ENCODE results near the gene ISM1.

The ISM1 gene

DNA sequence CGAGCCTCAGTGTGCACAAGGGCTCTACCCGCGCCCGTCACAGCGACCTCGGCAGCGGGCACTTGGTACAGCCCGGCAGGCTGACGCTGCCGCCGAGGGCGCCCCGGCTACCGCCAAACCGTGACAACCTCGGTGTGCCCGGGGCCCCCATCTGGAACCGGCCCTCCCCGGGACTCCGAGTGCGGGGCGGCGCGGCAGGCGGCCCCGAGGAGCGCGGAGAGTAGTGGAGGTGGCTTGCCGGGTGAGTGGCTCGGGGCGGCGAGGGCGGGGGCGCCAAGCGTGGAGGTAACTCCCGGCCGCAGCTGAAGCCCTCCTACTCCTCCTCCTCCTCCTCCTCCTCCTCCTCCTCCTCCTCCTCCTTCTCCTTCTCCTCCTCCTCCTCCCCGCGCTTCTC, at the start of gene ISM1:
TSS of gene ISM1 (plus strand) at position 371 of the 394 bp plus-strand sequence. CDS start 503 bp downstream, outside the sequence.
- no peak for DNase-seq (ENCODE audit: low spot score)

DNA sequence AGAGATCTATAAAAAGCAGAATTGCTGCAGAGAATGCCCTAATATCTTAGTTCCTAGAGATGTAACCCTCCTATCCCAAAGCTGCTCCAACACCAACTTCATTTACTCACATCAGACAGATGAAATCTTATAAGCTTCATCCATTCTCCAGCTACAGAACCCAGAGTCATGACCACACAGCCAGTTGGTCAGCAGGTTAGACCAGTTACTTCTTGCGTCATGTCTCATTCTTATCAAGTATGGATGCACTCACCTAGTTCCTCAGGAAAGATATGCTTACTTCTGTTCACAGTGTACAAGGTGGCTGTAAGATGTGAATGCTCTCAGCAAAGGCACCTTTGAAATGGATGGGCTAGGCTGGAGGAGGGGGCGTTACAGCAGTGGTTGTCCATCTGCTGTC, 47.9 kb upstream of the ISM1 start:
- no peak for DNase-seq (ENCODE audit: low spot score)

DNA sequence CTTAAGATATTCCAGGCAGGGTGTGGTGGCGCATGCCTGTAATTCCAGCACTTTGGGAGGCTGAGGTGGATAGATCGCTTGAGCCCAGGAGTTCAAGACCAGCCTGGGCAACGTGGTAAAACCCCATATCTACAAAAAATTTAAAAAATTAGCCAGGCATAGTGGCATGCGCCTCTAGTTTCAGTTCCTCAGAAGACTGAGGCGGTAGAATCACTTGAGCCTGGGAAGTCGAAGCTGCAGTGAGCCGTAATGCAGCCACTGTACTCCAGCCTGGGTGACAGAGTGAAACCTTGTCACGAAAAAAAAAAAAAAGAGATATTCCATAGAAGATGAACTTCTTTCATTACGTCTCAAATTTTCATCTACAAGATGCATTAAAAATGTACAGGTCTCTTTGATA, 46.7 kb upstream of the ISM1 start:
- no peak for DNase-seq (ENCODE audit: low spot score)

DNA sequence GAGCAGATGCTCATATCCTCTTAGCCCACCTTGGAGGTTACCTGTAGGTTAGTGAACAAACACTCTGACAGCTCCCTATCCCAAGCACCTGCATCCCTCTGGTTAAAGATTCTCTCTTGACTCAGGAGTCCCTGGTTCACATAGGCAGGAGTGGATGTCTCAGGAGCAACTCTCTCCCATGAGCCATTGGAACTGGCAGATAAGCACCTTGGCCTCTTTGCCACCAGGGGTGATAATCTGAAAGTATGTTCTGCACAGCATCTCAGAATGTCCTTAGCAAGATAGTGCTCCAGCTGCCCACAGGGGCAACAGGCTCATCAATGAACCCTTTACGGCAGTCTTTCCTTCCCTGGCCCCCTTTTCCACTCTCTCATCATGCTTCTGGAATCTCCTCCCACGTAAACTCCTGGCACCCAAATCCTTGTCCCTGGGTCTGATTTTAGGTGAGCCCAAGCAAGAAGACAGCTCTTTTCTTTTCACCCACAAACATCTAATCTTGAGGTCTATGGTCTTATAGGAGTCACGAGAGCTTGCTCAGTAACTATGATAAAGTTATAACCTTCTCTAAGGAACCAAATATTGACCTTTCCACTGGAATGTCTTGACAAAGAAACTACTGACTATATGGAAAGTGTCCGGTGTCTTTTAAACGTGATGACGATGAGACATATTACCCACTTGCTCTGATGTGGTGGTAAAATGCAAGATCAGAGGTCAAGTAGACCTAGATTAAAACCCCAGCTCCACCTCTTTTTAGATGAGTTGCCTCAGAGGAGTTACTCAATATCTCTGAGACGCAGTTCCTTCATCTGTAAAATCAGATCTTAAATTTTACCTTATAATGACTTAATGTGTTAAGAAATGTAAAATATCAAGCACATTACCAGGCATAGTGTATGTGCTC, 39.8 kb upstream of the ISM1 start:
- no peak for DNase-seq (ENCODE audit: low spot score)

DNA sequence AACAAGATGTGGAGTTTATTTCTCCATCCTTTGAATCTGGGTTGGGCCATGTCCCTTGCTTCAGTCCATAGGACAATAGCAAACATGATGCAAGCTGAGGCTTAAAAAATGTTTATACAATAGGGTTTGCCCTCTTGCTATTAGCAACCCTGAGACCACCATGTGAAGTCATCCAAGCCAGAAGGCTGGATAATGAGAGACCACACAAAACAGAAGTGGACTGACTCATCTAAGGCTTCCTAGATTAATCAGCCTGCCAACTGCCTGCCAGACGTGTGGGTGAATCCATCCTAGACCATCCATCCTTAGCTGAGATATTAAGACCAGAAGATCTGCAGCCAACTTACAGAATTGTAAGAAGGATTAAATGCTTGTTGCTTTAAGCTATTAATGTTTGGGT, 38.1 kb upstream of the ISM1 start:
- DNase-seq (ENCODE audit: low spot score) = no peak

DNA sequence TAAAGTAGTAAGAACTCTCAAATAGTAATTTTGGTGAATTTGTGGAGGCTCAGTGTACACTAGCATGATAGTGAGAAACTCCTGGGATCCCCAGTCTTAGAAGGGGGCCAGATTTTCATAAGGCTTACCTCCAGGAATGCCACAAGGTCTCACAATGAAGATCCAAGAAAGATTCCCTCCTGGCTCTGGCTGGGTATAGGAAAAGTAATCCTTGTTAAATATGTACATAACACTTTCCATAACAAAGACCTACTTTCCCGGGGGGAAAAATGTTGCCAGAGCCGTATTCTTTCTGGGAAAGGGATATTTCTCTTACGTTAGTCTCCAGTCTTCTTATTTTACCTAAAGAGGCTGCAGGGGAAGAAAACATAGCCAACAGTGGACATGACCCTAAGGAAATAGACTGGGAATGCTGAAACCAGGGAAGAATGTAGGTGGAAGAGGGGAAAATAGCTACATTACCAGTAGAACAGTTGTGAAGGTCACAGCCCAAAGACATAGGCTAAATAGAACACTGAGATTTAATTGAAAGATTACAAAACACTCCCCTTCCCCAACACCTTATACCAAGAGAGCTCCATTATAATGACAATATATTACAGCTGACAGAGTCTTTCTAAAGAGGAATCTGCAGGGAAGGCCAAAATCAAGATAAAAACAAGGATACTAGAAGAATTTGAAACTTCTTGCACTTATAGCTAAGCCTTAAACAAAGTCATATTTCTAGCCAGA, 34.9 kb upstream of the ISM1 start:
- no peak for DNase-seq (ENCODE audit: low spot score)

DNA sequence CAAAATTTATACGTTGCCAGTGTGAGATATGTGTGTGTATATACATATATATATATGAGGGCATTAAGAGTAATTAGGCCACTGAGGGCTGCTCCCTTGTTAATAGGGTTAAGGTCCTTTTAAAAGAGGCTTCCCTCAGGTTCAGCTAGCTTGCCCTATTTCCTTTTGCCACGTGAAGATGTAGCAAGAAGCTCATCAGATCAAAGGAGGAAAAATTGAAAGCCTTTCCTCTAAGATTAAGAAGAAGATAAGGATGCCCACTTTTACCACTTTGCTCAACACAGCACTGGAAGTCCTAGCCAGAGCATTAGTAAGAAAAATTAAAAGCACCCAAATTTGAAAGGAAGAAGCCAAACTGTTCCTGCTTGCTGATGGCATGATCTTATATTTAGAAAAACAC, 33.2 kb upstream of the ISM1 start:
- DNase-seq (ENCODE audit: low spot score) = no peak

DNA sequence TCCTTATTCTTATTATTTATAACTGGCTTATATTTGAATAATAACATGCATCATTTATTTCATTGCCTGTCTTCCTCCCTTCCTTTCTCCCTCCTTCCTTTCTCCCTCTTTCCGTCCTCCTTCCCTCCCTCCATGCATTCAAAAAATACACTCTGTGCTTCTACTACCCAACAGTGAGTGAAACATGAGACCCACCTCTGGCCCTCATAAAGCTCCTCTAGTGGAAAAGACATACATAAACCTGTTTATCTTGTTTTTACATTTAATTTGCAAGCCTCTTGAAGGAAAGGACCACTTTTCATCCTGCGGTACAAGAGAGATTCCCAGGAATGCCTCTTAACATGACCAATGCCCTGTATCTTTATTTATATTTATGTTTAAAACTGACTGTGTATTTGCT, 21.8 kb upstream of the ISM1 start:
- DNase-seq (ENCODE audit: low spot score) = no peak

DNA sequence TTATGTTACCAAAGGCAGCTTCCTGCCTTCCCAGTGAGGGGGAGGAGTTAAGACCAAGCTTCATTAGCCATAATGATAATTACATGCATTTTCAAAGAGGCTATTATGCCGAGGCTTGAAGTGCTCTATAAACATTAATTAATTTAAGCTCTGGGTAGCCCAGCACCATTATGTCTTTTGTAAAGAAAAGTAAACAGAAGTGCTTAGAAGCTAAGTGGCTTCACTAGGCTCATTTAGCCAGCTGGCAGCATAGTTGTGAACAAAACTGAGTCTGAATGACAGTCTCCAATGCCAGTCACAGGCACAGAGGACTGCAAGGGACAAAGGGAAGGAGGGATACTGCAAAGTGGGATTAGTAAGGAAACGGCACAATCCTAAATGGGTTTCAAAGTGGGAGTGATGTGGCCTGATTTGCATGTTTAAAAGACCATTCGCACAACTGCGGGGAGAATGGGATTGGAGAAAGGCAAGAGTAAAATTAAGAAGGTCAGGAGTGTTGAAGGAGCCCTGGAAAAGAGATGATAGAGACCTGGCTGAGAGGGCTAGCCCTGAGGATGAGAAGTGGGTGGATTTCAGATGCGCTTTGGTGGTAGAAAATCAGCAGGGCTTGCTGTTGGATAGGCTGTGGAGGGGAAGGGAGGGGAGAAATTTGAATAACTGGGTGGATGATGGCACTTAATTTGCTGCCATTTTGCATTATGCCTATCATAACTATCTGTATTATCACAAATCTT, 20.1 kb upstream of the ISM1 start:
- no peak for DNase-seq (ENCODE audit: low spot score)

DNA sequence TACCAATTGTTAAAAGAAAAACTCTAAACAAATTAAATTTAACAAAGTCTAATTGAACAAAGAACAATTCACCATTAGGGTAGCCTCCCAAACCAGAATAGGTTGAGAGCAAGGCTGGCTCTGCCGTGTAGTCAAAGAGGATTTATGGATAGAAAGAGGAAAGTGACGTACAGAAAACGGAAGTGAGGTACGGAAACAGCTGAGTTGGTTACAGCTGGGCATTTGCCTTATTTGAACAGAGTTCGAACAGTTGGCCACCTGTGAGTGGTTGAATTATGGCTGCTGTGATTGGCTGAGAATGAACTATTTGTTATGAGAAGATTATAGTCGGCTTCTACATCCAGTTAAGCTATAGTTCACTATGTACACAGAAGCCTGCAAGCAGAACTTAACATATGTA, 18.5 kb upstream of the ISM1 start:
- DNase-seq (ENCODE audit: low spot score) = no peak

DNA sequence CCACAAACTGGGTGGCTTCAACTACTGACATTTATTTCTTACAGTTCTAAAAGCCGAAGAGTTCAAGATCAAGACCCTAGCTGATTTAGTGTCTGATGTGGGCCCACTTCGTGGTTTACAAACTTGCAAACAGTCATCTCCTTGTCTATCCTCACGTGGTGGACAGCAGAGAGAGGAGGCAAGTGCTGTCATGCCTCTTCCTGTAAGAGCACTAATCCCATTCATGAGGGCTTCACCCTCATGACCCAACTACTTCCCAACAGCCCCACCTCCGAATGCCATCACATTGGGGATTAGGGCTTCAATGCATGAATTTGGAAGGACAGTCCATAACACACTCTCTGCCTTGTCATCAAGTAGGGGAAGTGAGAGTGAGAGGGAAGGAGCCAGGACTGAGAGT, 15.6 kb upstream of the ISM1 start:
- DNase-seq (ENCODE audit: low spot score) = no peak

DNA sequence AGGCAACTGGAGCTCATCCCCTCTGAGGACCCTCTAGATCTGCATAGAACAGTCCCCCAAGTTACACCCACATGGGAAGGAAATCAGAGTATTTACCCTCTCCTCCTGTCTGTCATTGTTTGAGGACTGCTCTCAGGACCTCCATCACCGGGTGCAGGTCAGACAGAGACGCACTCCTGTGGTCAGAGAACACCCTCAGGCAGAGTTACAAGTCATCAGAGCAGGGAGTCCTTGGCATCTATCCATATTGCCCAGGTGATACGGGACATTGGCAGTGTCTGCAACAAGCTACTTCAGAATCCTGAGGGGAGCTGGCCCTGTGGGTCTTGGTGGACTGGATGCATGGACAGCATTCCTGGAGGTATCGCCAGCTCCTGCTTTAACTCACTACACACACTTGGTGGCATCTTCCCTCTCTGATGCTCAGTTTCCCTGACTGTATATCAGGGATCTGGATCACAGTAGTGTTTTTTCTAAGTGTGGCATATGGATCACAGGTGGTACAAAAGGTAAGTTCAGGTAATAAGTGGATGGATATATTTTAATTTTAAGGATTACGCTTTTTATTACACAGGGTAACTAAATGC, 15.1 kb upstream of the ISM1 start:
- DNase-seq (ENCODE audit: low spot score) = no peak

DNA sequence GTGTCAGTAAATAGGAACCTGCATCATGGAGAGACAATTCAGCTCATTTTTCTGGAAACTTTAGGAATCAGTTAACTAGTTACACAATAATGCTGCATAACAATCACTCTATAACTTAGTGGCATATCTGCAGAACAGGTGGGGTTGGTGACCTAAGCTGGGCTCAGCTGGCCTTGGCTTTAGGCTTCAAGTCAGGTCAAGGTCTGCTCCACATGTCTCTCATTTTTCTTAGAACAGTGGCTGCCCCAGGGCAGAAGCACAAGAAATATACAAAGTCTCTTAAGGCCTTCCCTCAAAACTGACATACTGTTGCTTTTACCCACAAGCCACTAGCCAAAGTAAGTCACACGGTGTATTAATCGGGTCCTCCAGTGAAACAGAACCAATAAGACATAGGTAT, 14.1 kb upstream of the ISM1 start:
- DNase-seq (ENCODE audit: low spot score) = no peak

DNA sequence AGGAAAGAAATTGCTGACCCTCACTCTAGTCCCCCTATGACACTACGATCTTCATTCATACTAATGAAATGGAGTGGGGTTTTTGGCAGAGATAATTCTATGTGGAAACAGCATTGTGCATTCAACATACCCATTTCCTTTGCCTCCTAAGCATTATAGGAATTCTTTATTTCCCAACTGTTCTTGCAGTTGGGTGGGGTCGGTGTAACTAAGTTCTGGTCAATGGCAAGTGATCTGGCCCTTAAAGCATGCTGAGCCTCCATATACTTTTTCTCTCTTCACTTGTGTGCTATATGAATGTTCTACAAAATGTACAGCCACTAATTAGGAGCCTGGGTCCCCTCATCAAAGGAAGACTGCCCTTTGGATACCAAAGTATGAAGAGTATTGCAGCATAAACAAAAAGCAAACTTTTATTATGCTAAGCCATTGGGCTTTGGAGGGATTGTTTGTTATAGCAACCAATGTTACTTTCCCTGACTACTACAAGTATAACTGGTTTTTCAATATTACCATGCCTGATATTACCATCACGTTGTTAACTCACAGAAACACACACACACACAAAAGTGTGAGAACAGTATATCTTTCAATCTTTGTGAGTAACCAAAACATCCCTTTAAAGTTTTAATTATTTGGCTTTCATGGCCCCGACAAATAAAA, 9.0 kb upstream of the ISM1 start:
- no peak for DNase-seq (ENCODE audit: low spot score)

DNA sequence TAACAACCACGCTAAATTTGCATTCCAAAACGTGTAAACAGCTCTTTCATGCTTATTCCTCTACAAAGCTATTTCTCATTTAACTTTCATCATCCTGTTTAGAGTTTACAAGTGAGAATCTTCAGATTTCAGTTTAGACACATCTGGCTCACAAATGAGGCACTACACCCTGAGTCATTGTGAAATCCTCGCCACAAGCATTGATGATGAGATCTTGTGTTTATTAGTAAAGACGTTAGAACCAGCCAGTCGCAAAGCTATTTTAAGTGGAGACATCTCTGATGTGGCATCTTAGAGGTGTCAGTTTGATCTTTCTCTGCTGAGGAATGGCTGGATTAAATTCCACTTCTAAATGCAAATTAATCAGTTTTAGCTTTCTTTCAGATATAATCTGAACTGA, 8.3 kb upstream of the ISM1 start:
- DNase-seq (ENCODE audit: low spot score) = no peak

DNA sequence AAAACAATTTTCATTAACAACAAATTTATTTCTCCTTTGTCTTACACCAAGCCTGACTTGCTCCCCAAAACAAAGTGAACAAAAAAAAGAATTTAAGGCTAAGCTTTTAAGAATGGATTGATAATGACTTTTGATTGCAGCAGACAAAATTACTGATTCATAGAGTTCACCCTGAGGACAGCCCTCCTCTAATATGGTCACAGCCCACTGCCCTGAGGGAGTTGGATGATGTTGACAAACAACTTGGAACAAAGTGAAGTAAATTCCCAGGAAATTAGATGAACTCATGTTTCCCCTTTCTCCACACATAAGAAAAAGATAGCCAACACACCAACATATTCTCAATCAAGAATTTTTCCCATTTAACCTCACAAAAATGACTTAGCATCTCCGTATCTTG, 7.7 kb upstream of the ISM1 start:
- DNase-seq (ENCODE audit: low spot score) = no peak

DNA sequence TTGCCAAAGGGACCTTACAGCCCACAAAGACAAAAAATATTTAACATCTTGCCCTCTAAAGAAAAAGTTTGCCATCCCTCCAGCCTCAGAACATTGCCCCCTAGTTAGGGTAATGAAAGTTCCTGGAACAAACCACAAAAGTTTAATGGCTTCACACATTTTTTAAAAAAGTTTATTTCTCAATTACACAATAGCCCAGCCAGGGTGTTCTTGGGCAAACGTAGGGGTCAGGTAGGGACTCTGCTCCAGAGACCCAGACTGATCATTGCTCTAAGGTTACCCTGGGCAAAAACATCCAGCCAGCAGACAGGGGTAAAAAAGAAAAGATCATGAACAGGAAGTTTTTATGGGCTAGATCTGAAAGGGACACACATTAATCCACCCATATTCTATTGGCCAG, 4.5 kb upstream of the ISM1 start:
- no peak for DNase-seq (ENCODE audit: low spot score)

DNA sequence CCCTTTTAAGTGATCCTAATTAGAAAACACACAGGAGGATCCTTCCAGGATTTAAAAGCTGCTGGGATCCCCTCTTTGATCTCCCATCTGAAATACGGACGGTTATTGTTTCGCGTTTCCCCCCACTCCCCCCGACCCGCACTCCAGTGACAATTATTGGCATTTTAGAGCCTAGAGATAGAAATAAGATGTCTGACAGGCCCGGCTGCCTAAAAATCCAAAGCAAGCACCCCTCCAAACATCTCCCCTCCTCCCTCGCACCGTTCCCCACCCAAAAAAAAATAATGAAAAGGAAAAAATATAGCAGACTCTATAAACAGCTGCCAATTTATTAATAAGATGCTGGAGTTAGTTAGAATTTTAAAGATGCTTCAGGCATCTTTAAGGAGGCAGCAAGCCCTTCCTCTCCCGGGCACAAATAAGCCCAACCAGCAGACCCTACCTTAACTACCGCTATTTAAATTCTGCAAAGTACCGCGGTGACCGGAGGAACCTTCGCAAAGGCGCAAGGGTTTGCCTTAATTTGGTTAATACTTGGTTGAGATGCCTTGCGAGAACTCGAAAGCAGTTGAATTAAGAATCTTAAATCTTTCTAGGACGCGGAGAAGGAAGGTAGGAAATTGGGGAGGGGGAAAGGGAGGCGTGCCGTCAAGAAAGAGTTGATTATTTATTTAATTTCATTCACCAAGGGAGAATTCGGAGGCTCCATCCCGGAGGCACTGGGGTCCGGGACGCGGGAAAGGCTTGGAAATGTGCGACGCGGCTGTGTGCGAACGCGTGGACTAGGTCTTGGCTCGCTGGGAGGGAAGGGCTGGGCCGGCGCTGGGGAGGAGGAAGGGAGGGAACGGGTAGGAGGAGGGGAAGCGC, 1.5 kb upstream of the ISM1 start:
- DNase-seq (ENCODE audit: low spot score) = no peak

DNA sequence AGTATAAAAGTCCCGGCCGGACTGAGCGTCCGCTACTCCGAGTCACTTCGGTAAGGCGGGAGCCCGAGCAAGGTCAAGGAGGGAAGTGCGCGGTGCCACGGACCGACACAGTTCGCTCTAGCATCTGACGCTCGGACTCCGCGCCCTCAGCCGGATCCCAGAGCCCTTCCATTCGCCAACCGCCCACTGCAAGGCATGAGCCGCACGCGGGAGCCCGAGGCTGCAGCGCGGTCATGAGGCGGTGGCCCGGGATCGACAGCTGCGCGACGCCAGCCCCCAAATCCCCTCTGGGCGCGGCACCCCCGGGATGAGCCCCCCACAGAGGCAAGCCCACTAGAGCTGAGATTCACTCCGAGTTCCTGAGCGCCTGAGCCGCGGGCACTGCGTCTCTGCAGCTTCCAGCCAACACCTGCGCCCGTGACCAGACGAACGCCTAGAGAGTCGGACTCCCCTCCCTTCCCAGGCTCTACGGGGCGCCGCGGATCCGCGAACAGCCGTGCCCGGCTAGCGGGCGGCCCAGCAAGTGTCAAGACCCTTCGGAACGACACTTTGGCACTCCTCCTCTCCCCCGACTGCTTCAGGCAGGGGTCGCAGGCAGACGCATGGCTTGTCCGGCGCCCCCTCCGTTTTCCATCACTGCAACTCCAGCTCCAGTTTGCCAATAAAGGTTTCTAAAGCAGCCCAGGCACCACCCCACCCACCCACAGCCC, 725 bp upstream of the ISM1 start:
- no peak for DNase-seq (ENCODE audit: low spot score)

DNA sequence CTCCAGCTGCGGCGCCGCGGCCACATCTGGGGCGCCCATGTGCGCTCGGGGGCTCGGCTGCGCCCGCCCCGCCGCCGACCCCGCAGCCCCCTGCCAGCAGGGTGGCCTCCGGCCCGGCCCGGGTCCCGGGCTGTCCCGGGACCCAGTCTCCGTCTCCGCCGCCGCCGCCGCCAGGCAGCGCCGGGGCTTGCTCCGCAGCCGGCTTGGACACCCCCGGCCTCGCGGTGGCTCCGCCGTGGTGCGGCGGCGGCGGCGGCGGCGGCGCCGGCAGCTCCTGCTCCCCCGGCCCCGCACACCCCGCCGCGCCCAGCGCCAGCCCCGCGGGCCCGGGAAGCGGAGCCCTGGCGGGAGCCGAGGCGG, 219 bp downstream of the ISM1 start:
- DNase-seq (ENCODE audit: low spot score) = no peak

Measured in globus pallidus (tissue), 1 donor.